GM18907 (cell line): Measurements from ENCODE around the gene LIMS2.

ENCODE experiments used
- ATAC-seq: cut with Tn5 transposase; IDR thresholded peaks from one replicate; pipeline ENCODE4 v1.9.1; 2021; ENCODE audit warnings: mild to moderate bottlenecking, moderate library complexity; ENCODE audit not compliant: unreplicated experiment

LIMS2 gene

GRCh38 chr2:127647242-127648190, 27.8 kb downstream of the LIMS2 start:
- ATAC-seq: no peak

GRCh38 chr2:127646487-127647241, 28.7 kb downstream of the LIMS2 start:
- ATAC-seq: no peak

GRCh38 chr2:127645395-127646291, 29.7 kb downstream of the LIMS2 start, which contains the start of gene GPR17:
Gene GPR17, plus strand, starts transcription at chr2:127646153. Its CDS starts 4,583 bp downstream, at chr2:127650736.
- ATAC-seq: no peak

- ATAC-seq: no peak
Measured at GRCh38 chr2:127645026-127645394, 30.3 kb downstream of the LIMS2 start.

GRCh38 chr2:127644066-127645025, 31.0 kb downstream of the LIMS2 start:
- ATAC-seq: no peak

GRCh38 chr2:127643439-127644065, 31.8 kb downstream of the LIMS2 start:
- no peak for ATAC-seq

GRCh38 chr2:127642706-127643438, 32.5 kb downstream of the LIMS2 start:
- ATAC-seq: no peak

- ATAC-seq: no peak
Measured at GRCh38 chr2:127641846-127642507, 33.4 kb downstream of the LIMS2 start.

GRCh38 chr2:127641133-127641532, 34.2 kb downstream of the LIMS2 start:
- no peak for ATAC-seq

GRCh38 chr2:127640082-127641072, 35.0 kb downstream of the LIMS2 start:
- no peak for ATAC-seq

GRCh38 chr2:127639111-127639474, 36.2 kb downstream of the LIMS2 start:
- ATAC-seq: no peak

GRCh38 chr2:127638361-127639110, 36.8 kb downstream of the LIMS2 start:
- no peak for ATAC-seq

- no peak for ATAC-seq
Measured at GRCh38 chr2:127637725-127638252, 37.5 kb downstream of the LIMS2 start.

- ATAC-seq: no peak
Measured at GRCh38 chr2:127637236-127637630, 38.1 kb downstream of the LIMS2 start.

GRCh38 chr2:127636248-127637235, 38.8 kb downstream of the LIMS2 start:
- no peak for ATAC-seq
